Mesenteric fat pad (tissue), 1 donor: Measurements from ENCODE around the gene PRR5L. TPM values are rescaled to one million over a fixed set of nuclear protein-coding genes. Genes with fewer than 3 reads are reported as not detected.

Experiments
- DNase-seq: peaks from one replicate; pipeline ENCODE4 v3.0.0-alpha.2; 2020; ENCODE audit warnings: low spot score
- total RNA-seq: library from RNA; stranded (reverse); fragmentation: NEBNext Ultra II Directional; extraction: Animal tissue kit (Norgen Biotek cat#: 25700); gene quantifications from one replicate; pipeline ENCODE4 v1.2.1, GENCODE V29; 2021
- donor health status: DM: yes; HTN: yes; CAD: no.

Gene PRR5L
- total RNA-seq, 1 donor from 2014 or later, result 14.2 TPM

DNA sequence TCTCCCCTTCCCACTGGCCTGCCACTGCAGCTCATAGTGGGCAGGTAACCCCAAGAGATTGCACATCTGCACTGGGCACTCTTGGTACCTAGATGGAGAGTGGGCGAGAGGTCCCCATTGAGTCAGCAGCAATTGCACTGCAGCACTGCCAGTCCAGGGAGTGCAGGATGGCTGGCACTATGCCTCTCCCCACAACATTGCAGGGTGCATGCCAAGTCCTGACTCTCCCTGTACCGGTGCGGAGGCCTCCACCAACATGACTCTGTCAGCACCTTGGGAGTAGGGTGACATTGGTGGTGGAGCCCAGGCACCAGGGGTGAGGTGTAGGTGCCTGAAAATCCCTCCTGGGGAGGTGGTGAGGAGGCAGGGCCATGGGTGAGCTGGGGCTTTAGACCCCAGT is 131.8 kb downstream of the PRR5L start:
- DNase-seq, result no peak

GRCh38 chr11:36431429-36432092 is 135.5 kb downstream of the PRR5L start:
- peak; percentile 62 for DNase-seq

DNA sequence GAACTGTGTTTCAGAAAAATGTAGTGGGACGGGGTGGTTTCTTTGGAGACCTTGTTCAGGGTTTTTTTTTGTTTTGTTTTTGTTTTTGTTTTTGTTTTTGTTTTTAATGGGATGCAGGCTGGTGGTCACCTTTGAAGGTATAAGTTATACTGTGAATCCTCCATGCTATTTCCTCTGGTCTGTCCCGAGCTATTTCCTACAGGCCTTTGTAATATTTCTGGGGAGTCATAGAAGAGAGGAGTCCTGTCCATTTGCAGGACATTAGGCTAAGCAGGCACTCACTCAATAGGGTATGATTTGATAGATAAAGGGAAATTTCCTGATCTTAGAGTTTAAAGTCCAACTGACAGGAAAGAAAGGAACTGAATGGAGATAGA is 136.0 kb downstream of the PRR5L start:
- no peak for DNase-seq

GRCh38 chr11:36432738-36433137 is 136.7 kb downstream of the PRR5L start:
- no peak for DNase-seq

DNA sequence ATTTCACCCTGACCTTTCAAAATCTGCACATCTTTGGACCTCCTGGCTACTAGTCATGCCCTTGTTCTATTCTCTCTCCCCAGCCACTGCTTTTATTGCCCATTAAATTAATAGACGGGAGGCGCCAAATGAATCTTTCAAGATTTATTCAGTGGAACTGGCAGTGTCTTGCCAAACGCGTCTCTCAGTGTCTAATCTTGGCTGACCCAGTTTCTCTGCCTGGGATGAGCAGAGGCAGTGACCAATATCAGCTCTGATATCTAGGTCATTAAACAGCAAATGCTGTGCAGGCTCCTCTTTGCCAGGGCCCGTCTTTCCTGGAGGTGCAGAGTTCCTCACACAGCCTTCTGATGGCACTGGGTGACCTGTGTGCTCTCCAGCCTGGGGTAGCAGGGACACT is 140.0 kb downstream of the PRR5L start:
- no peak for DNase-seq

- DNase-seq, result no peak
Observed at GRCh38 chr11:36436589-36436988, 140.5 kb downstream of the PRR5L start.

- DNase-seq, result no peak
Observed at GRCh38 chr11:36437413-36437812, 141.3 kb downstream of the PRR5L start.

- no peak for DNase-seq
Observed at GRCh38 chr11:36438126-36438525, 142.0 kb downstream of the PRR5L start.

DNA sequence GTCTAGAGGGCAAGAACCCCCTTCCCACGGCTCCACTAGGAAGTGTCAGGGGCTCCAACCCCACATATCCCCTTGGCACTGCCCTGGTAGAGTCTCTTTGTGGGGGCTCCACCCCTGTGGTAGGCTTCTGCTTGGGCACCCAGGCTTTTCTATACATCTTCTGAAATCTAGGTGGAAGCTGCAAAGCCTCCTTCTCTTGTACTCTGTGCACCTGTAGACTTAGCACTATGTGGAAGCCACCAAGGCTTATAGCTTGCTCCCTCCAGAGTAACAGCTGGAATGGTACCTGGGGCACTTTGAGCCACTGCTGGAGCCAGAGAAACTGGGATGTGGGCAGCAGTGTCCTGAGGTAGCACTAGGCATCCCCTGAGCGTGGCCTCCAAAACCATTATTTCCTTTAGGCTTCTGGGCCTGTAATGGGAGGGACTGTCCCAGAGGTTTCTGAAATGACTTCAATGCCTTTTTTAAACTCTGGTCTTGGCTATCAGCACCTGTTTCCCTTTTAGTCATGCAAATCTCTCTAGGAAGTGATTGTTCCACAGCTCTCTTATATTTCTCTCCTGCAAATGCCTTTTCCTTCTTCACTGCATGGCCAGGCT is 145.6 kb downstream of the PRR5L start:
- DNase-seq, result no peak

DNA sequence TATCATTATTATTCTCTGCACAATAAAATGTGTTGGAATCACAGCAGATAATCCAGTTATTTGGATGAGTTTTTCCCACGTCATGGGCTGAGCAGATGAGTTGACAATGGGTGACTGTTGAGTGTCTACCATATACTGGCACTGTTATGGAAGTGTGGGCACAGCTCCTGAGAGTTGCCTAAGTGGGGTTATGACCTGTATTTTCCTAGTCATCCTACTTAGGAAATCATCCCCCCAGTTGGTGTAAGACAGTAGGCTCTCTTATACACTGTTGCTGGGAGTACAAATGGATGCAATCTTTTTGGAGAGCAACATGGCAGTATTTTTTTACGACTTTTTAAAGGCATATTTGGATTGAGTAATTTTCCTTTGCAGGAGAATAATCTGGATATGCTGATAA is 147.6 kb downstream of the PRR5L start:
- no peak for DNase-seq

GRCh38 chr11:36446135-36446534 is 150.0 kb downstream of the PRR5L start:
- DNase-seq, result no peak

DNA sequence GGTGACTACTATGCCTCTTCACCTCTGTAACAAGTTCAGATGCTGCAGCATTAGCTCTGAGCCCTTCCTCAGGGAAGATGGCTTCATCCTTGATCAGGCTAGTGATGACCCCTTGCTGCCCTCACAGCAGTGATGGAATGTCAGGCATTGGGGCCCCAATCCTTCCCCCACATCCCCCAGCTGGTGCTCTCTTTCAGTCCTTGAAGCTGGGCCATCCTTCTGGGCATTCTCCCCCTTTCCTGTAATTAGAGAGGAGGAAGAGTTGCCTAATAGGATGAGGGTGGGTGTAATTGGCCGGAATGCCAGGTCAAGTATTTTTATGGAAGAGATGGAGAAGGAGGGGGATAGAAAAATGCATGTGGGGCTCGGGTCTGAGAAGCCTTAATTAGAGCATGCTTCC is 151.4 kb downstream of the PRR5L start:
- no peak for DNase-seq

GRCh38 chr11:36447947-36448346 is 151.9 kb downstream of the PRR5L start:
- DNase-seq, result no peak

DNA sequence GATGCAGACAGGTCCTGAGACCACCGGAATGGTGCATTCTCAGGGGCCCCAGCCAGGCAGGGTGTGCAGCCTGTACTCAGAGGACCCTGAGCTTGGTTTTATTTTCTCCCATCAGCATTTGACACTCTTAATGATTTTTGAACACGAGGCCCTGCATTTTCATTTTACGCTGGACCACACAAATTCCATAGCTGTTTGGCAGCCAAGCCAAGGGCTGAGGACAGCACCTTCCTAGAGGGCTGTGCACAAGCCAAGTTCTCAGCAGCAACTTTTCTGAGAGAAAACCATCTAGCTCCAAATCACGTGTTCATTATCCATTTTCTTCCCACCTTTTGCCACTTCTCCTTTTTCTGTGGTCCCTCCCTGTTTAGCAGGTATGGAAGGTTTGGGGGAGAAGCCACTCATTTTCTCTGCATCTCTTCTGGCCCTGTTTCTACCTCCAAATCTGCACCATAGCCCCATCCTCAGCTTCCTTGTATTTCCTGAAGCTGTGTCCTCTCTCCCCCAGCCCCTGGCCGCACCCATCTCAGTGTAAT is 153.5 kb downstream of the PRR5L start:
- no peak for DNase-seq

GRCh38 chr11:36450110-36450572 is 154.1 kb downstream of the PRR5L start:
- DNase-seq, result no peak

- DNase-seq, result no peak
Observed at GRCh38 chr11:36451045-36451444, 155.0 kb downstream of the PRR5L start.

DNA sequence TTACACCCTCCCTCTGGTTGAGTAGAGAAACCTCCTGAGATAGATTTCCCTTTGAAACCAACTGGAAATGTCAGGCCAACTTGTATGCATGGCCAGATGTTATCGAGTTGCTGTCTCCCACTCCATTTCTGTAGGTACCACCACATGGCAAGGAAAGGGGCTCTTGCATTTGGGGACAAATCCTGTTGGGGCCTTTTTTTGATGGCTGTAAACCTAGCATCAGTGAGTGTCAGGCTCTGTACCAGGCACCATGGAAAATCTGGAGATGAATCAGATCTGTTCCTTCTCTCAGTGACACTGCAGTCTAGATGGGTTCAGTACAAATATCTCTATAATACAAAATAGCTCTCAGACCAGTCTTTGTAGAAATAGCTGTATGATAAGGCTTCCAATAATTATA is 155.6 kb downstream of the PRR5L start:
- no peak for DNase-seq

DNA sequence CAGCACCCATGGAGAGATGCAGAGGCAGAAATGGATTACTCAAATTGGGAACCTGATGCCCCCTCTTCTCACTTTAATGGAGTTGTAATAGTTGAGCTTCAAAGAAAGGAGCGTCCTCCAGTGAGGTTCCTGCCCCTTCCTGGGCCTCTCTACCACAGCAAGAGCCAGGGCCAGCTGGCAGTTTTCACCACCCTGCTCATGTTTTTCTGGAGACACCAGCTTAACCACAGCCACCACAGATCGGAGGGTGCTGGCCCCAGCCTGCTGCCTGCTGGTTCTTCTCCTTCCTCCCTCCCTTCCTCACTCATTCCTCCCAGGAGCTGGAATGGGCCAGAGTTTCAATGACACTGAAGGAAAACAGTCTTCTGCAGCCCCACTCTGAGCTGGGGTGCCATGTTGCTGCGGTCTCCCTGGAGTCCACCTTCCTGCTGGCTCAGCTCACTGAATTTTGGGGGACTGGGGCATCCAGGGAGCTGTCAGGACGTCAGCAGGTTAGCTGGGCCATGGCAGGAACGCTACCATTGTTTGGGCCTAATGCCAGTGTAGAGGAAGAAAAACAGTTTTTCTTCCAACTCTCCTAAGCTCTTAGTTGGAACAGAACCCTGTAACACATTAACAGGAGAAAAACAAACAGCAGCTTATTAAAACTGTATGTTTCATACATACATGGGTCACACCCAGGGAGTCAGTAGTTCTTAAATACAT is 156.3 kb downstream of the PRR5L start:
- DNase-seq, result no peak

- DNase-seq, result no peak
Observed at GRCh38 chr11:36452961-36453360, 156.9 kb downstream of the PRR5L start.

GRCh38 chr11:36453678-36454077 is 157.6 kb downstream of the PRR5L start:
- DNase-seq, result no peak

DNA sequence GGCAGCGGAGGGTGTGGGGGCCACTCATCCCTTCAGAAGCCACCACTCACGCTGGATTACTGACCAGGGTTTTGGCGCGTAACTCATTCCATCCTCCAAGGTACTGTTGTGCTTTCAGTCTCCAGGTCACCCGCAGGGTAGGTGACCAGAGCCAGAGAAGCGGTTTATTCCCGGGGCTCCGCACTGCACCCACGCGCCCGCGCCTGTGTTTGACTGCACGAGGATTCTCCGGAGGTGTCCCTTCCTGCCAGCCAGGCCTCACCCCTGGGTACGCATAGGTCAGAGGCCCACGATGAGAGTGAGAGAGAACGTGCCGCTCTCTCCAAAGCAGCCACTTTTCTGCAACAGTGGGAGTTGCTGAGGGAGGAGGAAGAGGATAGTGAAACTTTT is 158.5 kb downstream of the PRR5L start:
- no peak for DNase-seq

GRCh38 chr11:36454941-36455631 is 159.0 kb downstream of the PRR5L start:
- DNase-seq, result no peak
